Astrocyte of the spinal cord (primary cell): ENCODE measurements around the gene GDPD5.

Experiments used
- DNase-seq: peaks from one replicate; pipeline ENCODE4 v3.0.0; 2011; ENCODE audit warnings: low read depth, low spot score
- H3K4me3 ChIP-seq: 2 replicates; pipeline ENCODE4 v1.5.1; 2011; ENCODE audit warnings: low read depth, mild to moderate bottlenecking, low read length, moderate library complexity
- in situ Hi-C: cut with HindIII; loops from 2 replicates; pipeline ENCODE4 v1.10.0; 2017; ENCODE audit warnings: low sequenced_read_pairs
- TF ChIP-seq, protein P1 (sequence below): IDR thresholded peaks from 2 replicates; pipeline ENCODE4 v1.5.1; 2012; ENCODE audit warnings: low read depth, mild to moderate bottlenecking, low read length, inconsistent platforms

GDPD5 gene

DNA sequence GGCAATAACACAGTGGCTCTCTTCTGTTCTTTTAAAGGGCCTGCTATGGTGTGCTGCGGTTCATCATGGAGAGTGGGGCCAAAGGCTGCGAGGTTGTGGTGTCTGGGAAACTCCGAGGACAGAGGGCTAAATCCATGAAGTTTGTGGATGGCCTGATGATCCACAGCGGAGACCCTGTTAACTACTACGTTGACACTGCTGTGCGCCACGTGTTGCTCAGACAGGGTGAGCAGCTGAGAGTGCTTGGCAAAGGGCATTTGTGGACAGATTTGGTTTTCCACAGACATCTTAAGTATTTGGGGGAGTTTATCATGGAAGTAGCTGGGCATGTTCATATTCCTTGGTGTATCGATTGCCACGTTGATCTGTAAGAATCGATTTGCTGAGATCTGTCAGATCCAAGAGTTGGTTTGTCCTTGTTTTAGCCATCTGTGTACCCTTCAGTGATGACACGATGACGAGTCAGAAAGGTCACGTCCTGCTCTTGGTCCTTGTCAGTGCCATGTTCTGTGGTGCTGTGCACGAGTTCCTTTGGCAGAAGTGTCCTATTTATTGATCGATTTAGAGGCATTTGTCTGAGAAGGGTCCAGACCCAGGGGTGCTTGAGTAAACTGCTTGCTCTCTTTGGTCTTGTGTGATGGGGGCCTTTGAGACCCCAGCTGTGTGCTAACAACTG lies 121.6 kb downstream of the GDPD5 start:
- no peak for DNase-seq
- TF ChIP-seq, protein P1, sequence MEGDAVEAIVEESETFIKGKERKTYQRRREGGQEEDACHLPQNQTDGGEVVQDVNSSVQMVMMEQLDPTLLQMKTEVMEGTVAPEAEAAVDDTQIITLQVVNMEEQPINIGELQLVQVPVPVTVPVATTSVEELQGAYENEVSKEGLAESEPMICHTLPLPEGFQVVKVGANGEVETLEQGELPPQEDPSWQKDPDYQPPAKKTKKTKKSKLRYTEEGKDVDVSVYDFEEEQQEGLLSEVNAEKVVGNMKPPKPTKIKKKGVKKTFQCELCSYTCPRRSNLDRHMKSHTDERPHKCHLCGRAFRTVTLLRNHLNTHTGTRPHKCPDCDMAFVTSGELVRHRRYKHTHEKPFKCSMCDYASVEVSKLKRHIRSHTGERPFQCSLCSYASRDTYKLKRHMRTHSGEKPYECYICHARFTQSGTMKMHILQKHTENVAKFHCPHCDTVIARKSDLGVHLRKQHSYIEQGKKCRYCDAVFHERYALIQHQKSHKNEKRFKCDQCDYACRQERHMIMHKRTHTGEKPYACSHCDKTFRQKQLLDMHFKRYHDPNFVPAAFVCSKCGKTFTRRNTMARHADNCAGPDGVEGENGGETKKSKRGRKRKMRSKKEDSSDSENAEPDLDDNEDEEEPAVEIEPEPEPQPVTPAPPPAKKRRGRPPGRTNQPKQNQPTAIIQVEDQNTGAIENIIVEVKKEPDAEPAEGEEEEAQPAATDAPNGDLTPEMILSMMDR, result no peak
- in situ Hi-C loops, result no loop called here
- no peak overlapping the region for H3K4me3 ChIP-seq

DNA sequence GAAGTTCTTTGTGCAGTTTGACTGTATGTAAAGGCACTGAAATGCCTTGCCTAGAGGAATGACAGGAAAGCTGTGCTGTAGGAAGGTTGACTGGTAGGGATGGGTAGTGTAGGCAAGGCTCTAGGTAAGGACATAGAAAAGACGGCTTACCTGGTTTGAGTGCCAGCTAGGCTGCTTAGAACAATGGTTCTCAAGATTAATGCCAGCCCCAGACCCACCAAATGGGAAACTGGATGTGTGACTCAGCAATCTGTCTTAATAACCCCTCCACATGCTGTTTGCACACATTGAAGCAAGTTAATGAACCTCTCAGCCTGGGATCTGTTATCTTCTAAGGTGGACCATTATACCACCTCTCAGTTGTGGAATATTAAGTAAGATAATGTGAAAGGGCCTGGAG lies 122.7 kb downstream of the GDPD5 start:
- in situ Hi-C loops, result no loop called here
- H3K4me3 ChIP-seq, result no peak overlapping the region
- TF ChIP-seq, protein P1, result no peak
- no peak for DNase-seq

DNA sequence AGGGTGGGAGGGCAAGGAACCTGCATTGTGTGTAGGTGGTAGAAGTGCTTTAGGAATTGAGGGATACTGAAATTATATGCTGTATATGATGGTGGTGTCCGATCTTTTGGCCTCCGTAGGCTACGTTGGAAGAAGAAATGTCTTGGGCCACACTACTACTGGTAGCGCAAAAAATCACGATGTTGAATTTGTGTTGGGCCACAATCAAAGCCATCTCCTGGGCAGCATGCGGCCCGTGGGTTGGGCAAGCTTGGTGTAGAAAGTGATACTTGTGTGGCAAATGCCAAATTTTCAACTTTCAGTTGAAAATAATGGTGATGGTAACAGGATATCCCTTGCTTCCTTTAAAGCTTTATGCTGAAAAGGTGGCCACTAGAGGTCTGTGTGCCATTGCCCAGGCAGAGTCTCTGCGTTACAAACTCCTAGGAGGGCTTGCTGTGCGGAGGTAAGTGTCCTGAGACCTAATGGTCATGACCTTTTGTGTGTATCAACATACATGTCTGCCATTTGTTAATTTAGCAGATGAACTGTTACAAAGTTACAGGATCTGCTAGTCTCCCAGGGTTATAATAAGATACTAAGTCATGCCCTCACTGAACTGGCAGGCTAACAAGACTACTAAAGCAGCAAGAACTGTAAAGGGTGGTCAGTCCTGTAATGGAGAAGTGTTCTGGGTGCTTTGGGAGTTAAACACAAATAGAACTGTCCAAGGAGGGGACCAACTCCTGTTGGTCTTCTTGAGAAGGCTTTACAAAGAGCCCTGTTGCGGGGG lies 123.6 kb downstream of the GDPD5 start:
- in situ Hi-C loops, result no loop called here
- DNase-seq, result no peak
- TF ChIP-seq, protein P1, result no peak
- H3K4me3 ChIP-seq, result peak overlapping the region; percentile 100

DNA sequence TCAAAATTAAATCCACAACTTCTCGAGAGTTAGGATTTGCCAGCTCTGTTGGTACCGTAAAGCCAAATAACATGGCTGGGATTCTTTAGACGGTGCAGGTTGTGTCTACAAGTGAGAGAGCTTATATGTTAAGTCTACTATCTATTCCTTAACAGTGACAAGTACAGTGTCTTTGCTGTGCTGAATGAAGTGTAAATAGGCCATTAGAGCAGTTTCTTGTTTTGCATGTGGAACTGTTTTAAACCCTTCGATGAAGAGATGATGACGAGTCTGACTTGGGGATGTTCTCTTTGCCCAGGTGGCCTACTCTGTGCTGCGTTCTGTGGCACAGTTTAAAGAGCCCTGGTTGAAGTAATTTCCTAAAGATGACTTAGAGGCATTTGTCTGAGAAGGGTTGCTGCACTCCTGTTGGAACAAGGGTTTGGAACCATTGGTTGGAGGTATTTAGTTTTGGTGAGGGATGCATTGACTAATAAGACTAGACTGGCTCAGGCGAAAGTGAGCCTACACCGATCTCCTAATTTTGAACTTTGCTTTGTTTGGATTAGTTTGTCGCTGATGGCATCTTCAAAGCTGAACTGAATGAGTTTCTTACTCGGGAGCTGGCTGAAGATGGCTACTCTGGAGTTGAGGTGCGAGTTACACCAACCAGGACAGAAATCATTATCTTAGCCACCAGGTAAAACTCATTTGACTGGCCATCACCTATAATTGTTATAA lies 125.4 kb downstream of the GDPD5 start:
- in situ Hi-C loops, result no loop called here
- peak overlapping the region; percentile 100 for H3K4me3 ChIP-seq
- TF ChIP-seq, protein P1, result no peak
- no peak for DNase-seq

DNA sequence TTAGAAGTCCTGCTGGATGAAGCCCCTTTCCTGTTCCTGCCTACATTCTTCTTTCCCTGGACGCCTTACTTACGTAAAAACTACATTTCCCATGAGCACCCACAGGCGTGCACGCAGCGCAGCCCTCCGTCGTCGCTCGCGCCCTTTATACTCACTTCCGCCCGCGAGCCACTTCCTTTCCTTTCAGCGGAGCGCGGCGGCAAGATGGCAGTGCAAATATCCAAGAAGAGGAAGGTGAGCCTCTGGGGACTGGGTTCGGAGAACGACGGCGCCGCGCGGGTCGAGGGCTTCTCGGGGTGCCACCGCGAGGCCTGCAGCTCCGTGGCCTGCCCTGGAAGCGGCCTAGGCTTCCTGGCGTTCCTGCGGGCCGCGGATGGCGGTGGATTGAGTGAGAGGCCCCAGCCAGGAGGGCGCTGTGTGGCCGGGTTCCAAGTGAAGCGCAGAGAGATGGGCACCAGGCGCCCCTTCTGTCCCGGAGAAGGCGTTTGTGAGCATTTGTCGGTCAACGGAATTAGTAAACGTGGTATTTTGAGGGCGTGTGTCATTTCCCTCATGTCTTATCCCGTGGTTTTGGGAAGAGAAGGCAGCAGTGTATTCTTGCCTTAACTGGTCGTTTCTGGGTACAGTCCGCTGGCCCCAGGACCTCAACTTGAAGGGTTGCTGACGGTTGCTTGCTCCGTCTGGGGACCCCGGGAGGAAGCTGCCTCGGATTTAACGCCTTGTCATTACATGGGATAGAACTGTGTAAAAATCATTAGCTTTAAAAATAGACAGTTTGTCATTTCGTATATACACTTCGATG lies 126.2 kb downstream of the GDPD5 start, which contains the start of gene RPS3:
Gene RPS3 (plus strand): TSS at position 175 of the 802 bp plus-strand sequence. CDS start 30 bp downstream, at position 205.
- peak; percentile 92 for DNase-seq
- peak within 1 kb of the TSS; percentile 100 for H3K4me3 ChIP-seq
- in situ Hi-C loops, result no loop called here
- TF ChIP-seq, protein P1, result peak; percentile 5

DNA sequence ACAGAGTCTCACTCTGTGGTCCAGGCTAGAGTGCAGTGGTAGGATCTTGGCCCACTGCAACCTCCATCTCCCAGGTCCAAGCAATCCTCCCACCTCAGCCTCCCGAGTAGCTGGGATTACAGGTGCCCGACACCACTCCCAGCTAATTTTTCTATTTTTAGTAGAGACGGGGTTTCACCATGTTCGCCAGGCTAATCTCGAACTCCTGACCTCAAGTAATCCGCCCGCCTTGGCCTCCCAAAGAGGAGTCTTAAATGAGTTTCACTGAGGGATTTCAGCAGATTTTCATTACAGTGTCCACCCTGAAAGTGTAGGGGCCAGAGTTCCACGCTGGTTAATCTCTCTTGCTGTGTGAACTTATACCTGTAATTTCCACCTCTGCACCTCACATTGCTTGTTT lies 126.8 kb downstream of the GDPD5 start:
- H3K4me3 ChIP-seq, result no peak overlapping the region
- TF ChIP-seq, protein P1, result no peak
- no peak for DNase-seq
- in situ Hi-C loops, result no loop called here
